HG02678 (cell line): ENCODE data around the gene NBPF1.
"Not testable (repeated sequence)": the region's sequence is repeated elsewhere in the genome, so short reads cannot be mapped to it uniquely, and the experiment has no call there.

Source experiments
- ATAC-seq: cut with Tn5 transposase; IDR thresholded peaks from one replicate; pipeline ENCODE4 v1.9.1; 2021; ENCODE audit warnings: mild to moderate bottlenecking, moderate library complexity; ENCODE audit not compliant: unreplicated experiment

Gene NBPF1

GRCh38 chr1:16557034-16557433 is 56.3 kb downstream of the NBPF1 start:
- ATAC-seq: not testable (repeated sequence)

- not testable (repeated sequence) for ATAC-seq
Measured at GRCh38 chr1:16553244-16553643, 60.1 kb downstream of the NBPF1 start.

- ATAC-seq: not testable (repeated sequence)
Measured at GRCh38 chr1:16550212-16550918, 63.0 kb downstream of the NBPF1 start.

GRCh38 chr1:16549545-16549944 is 63.8 kb downstream of the NBPF1 start:
- not testable (repeated sequence) for ATAC-seq

- ATAC-seq: not testable (repeated sequence)
Measured at GRCh38 chr1:16547502-16548241, 65.7 kb downstream of the NBPF1 start.

- not testable (repeated sequence) for ATAC-seq
Measured at GRCh38 chr1:16545682-16546095, 67.7 kb downstream of the NBPF1 start.

- ATAC-seq: not testable (repeated sequence)
Measured at GRCh38 chr1:16540421-16540893, 72.9 kb downstream of the NBPF1 start.

- ATAC-seq: not testable (repeated sequence)
Measured at GRCh38 chr1:16537528-16537927, 75.8 kb downstream of the NBPF1 start.

- ATAC-seq: not testable (repeated sequence)
Measured at GRCh38 chr1:16536796-16537195, 76.6 kb downstream of the NBPF1 start.

- ATAC-seq: not testable (repeated sequence)
Measured at GRCh38 chr1:16535898-16536297, 77.5 kb downstream of the NBPF1 start.

- not testable (repeated sequence) for ATAC-seq
Measured at GRCh38 chr1:16535487-16535886, 77.9 kb downstream of the NBPF1 start.

GRCh38 chr1:16534829-16535456 is 78.4 kb downstream of the NBPF1 start:
- not testable (repeated sequence) for ATAC-seq

GRCh38 chr1:16534239-16534828 is 79.0 kb downstream of the NBPF1 start:
- not testable (repeated sequence) for ATAC-seq

- ATAC-seq: not testable (repeated sequence)
Measured at GRCh38 chr1:16532235-16532991, 81.0 kb downstream of the NBPF1 start.

GRCh38 chr1:16528338-16528737 is 85.0 kb downstream of the NBPF1 start:
- ATAC-seq: not testable (repeated sequence)

GRCh38 chr1:16525769-16526168 is 87.6 kb downstream of the NBPF1 start:
- ATAC-seq: not testable (repeated sequence)

GRCh38 chr1:16521679-16522078 is 91.7 kb downstream of the NBPF1 start:
- ATAC-seq: not testable (repeated sequence)

- ATAC-seq: no peak
Measured at GRCh38 chr1:16521288-16521583, 92.1 kb downstream of the NBPF1 start.

GRCh38 chr1:16520435-16521287 is 92.7 kb downstream of the NBPF1 start:
- ATAC-seq: not testable (repeated sequence)
